GM10847 (cell line): ENCODE results near the gene PIM1.

Source experiments
- POLR2A ChIP-seq: IDR thresholded peaks from 2 replicates; pipeline ENCODE4 v1.6.1; 2011; ENCODE audit not compliant: insufficient read length; ENCODE audit errors: extremely low read depth

PIM1 gene

GRCh38 chr6:37155394-37156312 lies 14.3 kb upstream of the PIM1 start:
- no peak for TF ChIP-seq POLR2A

DNA sequence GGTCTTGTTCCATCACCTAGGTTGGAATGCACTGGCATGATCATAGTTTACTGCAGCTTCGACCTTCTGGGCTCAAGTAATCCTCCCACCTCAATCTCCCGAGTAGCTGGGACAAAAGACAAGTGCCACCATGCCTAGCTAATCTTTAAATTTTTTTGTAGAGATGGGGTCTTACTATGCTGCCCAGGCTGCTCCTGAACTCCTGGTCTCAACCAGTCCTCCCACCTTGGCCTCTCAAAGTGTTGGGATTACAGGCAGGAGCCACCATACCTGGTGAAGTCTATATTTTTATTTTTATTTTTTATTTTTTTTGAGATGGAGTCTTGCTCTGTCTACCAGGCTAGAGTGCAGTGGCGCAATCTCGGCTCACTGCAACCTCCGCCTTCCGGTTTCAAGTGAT lies 11.4 kb upstream of the PIM1 start:
- TF ChIP-seq POLR2A: no peak

- TF ChIP-seq POLR2A: no peak
Measured at GRCh38 chr6:37160922-37161778, 8.8 kb upstream of the PIM1 start.

GRCh38 chr6:37162740-37163139 lies 7.2 kb upstream of the PIM1 start:
- TF ChIP-seq POLR2A: no peak

DNA sequence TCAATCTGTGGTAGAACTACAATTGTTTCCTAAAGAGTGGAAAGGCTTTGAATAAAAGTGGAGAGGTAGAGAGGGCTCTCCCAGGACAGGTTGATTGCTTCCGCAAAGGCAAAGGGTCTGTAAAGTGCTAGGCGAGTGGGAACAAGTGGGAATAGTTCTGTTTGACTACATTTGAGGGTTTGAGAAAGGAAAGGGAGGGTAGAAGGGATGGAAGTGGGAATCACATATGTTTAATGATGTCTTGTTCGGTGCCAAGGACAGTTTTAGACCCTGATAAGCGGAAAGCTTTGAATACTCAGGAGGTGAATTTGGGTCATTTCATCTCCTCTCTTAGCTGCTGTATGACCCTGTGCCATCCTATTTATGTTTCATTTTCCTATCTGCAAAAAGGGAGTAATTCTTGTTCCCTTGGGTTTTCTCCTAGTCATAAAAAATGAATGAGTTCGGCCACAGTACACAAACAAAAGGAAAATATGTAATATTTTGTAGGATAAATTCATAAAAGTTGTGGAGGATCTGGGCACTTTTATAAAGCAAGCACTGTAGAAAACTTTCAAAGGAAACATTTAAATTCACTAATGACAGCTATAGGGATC lies 1.7 kb upstream of the PIM1 start:
- no peak for TF ChIP-seq POLR2A

- no peak for TF ChIP-seq POLR2A
Measured at GRCh38 chr6:37168811-37169495, 999 bp upstream of the PIM1 start.

GRCh38 chr6:37170273-37171200 lies 585 bp downstream of the PIM1 start:
- TF ChIP-seq POLR2A: no peak

DNA sequence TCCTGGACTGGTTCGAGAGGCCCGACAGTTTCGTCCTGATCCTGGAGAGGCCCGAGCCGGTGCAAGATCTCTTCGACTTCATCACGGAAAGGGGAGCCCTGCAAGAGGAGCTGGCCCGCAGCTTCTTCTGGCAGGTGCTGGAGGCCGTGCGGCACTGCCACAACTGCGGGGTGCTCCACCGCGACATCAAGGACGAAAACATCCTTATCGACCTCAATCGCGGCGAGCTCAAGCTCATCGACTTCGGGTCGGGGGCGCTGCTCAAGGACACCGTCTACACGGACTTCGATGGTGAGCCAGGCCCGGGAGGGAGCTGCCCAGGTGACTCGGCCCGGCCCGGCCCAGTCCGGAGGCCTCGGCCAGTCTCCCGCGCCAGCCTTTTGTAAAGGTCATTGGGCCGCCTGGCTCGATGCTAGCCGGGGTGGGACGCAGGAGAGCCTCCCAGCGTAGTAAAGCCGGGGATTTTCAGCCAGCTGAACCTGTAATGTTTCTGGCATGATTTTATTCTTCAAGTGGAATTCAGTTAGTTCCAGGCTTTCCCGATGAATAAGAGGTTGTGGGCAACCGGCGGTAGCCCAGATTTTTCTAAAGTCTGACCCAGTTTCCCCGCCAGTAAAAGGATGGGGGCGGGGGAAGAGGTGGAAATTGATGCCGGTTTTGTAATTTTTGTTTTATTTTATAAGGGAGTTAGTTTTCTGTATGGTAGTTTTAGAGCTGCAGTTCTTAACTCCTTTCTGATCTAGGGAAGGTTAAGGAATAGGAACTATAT lies 1.4 kb downstream of the PIM1 start:
- no peak for TF ChIP-seq POLR2A

DNA sequence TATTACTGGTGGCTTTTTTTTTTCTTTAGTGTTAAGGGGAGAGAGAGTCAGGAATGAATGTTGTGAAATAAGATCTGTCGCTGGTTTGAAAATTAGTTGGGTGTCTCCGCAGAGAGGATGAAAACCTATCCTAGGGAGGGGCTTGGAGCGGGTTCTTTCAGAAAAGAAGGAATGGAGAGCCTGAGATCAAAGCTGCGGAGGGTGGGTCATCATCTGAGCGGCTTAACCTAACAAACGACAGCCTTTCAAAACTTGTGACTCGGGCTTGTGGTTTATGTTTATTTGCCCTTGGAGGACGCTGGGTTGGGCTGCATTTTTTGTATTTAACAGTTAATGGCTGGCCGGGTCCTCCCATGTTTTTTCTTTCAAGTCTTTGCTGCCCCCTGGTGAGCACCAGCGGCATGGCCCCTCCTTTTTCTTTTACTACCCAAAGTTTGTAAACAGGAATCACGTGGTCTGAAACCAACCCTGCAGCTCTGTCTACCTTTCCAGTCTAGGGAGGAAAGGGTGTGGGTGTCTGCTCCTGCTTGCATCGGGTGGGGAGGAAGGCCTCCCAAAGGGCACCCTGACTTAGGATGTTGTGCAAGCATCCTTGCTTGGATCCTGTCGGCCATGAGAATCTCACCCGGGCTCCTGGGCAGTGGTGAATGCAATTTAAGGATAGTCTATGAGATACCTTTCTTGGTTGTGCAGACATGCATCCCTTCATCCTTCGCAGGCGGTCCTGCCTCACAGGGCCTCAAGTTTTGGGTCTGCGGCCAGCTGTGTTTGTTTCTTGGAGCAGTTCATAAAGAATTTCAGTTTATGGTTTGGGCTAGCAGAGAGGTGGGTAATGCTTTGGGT lies 2.2 kb downstream of the PIM1 start:
- TF ChIP-seq POLR2A: no peak

GRCh38 chr6:37172912-37173492 lies 3.0 kb downstream of the PIM1 start:
- no peak for TF ChIP-seq POLR2A

DNA sequence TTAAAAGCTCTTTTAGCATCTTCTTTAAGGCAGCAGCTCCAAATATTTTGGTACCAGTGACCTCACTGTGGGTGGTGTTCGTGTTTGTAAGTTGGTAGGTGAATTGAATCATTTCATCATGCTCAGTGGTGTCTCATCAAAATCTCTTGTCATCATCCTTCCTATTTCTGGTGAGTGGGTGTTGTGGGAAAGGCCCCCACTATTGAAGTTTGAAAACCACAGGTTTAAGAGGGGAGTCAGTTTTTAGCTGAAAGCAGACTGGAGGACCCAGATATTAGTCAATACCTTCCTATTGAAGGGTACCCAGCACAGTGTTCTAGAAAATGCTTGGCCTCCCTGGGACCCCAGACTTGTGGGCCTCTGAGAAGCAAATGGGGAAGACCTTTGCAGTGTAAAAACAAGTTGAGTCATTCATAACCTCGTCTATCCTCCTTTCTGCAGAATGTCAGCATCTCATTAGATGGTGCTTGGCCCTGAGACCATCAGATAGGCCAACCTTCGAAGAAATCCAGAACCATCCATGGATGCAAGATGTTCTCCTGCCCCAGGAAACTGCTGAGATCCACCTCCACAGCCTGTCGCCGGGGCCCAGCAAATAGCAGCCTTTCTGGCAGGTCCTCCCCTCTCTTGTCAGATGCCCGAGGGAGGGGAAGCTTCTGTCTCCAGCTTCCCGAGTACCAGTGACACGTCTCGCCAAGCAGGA lies 3.7 kb downstream of the PIM1 start:
- no peak for TF ChIP-seq POLR2A

DNA sequence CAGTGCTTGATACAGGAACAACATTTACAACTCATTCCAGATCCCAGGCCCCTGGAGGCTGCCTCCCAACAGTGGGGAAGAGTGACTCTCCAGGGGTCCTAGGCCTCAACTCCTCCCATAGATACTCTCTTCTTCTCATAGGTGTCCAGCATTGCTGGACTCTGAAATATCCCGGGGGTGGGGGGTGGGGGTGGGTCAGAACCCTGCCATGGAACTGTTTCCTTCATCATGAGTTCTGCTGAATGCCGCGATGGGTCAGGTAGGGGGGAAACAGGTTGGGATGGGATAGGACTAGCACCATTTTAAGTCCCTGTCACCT lies 4.2 kb downstream of the PIM1 start:
- TF ChIP-seq POLR2A: no peak
